Psoas muscle (tissue), 8 donors: ENCODE measurements around the gene CACNA1F. TPM values are rescaled to one million over a fixed set of nuclear protein-coding genes. Genes with fewer than 3 reads are reported as not detected.

ENCODE experiments used
- ATAC-seq, 4 donors: fragments of 200-7000 bp; cut with Tn5 transposase; one replicate each; pipeline ENCODE4 v1.9.1; 2020; ENCODE audit warnings: moderate library complexity in 3 of 4, mild to moderate bottlenecking in 2 of 4
- DNase-seq, 2 donors: peaks; one replicate each; pipeline ENCODE4 v3.0.0-alpha.2; 2020
- H3K27ac ChIP-seq: fragments of 200-600 bp; one replicate; pipeline ENCODE4 v1.8.0; 2022
- H3K27me3 ChIP-seq, 3 donors: fragments of 200-600 bp in 1 of 3; one replicate each; pipeline versions ENCODE4 v1.6.1 to v1.8.0; 2013 to 2022; ENCODE audit warnings: low read length in 2 of 3, mild to moderate bottlenecking in 2 of 3, moderate library complexity in 1 of 3; ENCODE audit not compliant: insufficient read depth in 3 of 3
- H3K36me3 ChIP-seq, 2 donors: fragments of 200-600 bp in 1 of 2; one replicate each; pipeline versions ENCODE4 v1.6.1 to v1.8.0; 2013 to 2022; ENCODE audit warnings: low read depth in 1 of 2, mild to moderate bottlenecking in 1 of 2, moderate library complexity in 1 of 2; ENCODE audit not compliant: insufficient read depth in 1 of 2
- H3K4me1 ChIP-seq: fragments of 200-600 bp; one replicate; pipeline ENCODE4 v1.8.0; 2022
- H3K4me3 ChIP-seq: fragments of 200-600 bp; one replicate; pipeline ENCODE4 v1.8.0; 2022; ENCODE audit warnings: mild to moderate bottlenecking
- H3K9me3 ChIP-seq: fragments of 200-600 bp; one replicate; pipeline ENCODE4 v1.8.0; 2022
- WGBS, 3 donors: extraction: QIAGEN DNeasy Blood & Tissue Kit; methylation state at CpG; one replicate each; pipeline versions ENCODE4 v1.1.6 to v1.1.7; 2013; 5-methylcytosine and 5-hydroxymethylcytosine counted together
- intact Hi-C, 2 donors: fragments of 100-400 bp; cut with DNase I; formaldehyde crosslinking; loops; one replicate each; pipeline versions ENCODE4 v1.11.0 to v1.14.2; 2022
- polyA plus RNA-seq, 3 donors: library from polyadenylated mRNA; stranded (reverse); fragments of 200-250 nt; gene quantifications; one replicate each; pipeline ENCODE4 v1.2.3, GENCODE V29; 2013
- total RNA-seq, 4 donors: library from RNA; stranded (reverse); fragmentation: NEBNext Ultra II Directional in 2 of 4; extraction: Animal tissue kit (Norgen Biotek cat#: 25700) in 2 of 4; gene quantifications; one replicate each; pipeline versions ENCODE4 v1.2.1 to v1.2.4, GENCODE V29; 2021 to 2023
- TF ChIP-seq, protein P1 (sequence below): fragments of 200-600 bp; IDR thresholded peaks from one replicate; pipeline ENCODE4 v1.8.0; 2022; ENCODE audit warnings: antibody characterized with exemption
- donor health status: healthy with polysubstance abuse.
- donor health status: DM: no; HTN: no; CAD: no; lungs with moderate emphysema.
- donor health status: Bipolar disorder and iron deficiency.
- donor health status: healthy.
- donor health status: DM: yes; HTN: yes; CAD: no.
- donor health status: DM: no; HTN: no; CAD: no.
- donor health status: DM: no; HTN: no; CAD: no.
- donor health status: DM: yes; HTN: yes; CAD: no.

CACNA1F gene
- total and polyA plus RNA-seq, 7 donors, result 0.01 to 0.12 (median 0.03) TPM; not detected in 3

DNA sequence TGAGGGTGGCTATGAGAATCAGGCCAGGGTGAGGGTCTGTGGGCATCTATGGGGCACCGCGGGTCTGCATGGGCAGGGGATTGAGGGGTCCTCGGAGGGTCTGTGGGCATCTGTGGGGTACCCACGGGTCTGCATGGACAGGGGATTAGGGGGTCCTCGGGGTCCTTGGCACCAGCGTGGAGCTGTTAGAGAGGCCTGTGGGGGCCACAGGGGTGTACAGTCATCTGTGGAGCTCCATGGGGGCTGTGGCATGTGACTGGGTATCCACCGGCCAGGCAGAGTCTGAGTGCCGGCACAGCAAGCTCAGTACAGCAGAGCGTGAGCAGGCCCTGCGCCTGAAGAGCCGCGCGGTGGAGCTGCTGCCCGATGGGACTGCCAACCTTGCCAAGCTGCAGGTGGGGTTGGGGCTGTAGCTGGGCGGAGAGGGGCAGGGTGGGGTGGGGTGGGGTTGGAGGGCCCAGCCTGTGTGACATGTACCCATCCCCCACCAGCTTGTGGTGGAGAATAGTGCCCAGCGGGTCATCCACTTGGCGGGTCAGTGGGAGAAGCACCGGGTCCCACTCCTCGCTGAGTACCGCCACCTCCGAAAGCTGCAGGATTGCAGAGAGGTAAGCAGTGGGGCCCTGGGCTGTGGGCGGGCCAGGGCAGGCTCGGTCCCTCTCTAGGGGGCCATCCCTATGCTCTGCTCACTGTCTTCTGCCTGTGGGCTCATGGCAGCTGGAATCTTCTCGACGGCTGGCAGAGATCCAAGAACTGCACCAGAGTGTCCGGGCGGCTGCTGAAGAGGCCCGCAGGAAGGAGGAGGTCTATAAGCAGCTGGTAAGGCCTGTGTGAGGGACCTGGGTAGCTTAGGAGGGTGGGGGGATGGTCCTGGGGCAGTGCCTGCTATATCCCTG, 15.0 kb upstream of the CACNA1F start:
- H3K27me3 ChIP-seq, result no peaks in the 10 kb centered on the region
- H3K9me3 ChIP-seq, result no peaks in the 10 kb centered on the region
- no peak for DNase-seq
- WGBS, 3 donors, result 76 to 89% (median 82%) methylated on average over 13 to 28 of the region's 28 CpGs
- intact Hi-C loops, result no loop called here
- no peak for ATAC-seq
- peaks cover 0 to 41% of the 10 kb centered on the region in 2 donors for H3K36me3 ChIP-seq
- no peaks in the 10 kb centered on the region for H3K4me1 ChIP-seq
- H3K27ac ChIP-seq, result no peak overlapping the region
- TF ChIP-seq, protein P1, sequence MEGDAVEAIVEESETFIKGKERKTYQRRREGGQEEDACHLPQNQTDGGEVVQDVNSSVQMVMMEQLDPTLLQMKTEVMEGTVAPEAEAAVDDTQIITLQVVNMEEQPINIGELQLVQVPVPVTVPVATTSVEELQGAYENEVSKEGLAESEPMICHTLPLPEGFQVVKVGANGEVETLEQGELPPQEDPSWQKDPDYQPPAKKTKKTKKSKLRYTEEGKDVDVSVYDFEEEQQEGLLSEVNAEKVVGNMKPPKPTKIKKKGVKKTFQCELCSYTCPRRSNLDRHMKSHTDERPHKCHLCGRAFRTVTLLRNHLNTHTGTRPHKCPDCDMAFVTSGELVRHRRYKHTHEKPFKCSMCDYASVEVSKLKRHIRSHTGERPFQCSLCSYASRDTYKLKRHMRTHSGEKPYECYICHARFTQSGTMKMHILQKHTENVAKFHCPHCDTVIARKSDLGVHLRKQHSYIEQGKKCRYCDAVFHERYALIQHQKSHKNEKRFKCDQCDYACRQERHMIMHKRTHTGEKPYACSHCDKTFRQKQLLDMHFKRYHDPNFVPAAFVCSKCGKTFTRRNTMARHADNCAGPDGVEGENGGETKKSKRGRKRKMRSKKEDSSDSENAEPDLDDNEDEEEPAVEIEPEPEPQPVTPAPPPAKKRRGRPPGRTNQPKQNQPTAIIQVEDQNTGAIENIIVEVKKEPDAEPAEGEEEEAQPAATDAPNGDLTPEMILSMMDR, result no peak
- H3K4me3 ChIP-seq, result no peak overlapping the region

DNA sequence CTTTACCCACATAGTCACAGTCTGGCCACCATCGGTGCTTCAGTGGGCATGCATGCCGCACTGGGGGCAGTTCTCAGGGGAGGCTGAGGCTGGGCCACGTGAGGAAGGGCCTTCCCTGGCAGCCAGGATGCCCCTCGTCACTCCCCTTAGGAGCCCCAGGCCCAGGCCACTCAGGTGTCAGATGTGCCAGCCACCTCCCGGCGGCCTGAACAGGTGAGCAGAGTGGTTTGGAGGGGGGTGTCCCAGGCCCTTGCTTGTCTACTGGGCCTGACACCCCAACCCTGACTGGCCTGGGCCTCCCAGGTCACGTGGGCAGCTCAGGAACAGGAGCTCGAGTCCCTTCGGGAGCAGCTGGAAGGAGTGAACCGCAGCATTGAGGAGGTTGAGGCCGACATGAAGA, 14.2 kb upstream of the CACNA1F start:
- H3K27me3 ChIP-seq, result no peaks in the 10 kb centered on the region
- H3K4me1 ChIP-seq, result no peaks in the 10 kb centered on the region
- DNase-seq, result no peak
- ATAC-seq, result no peak
- TF ChIP-seq, protein P1, result no peak
- H3K9me3 ChIP-seq, result no peaks in the 10 kb centered on the region
- intact Hi-C loops, result no loop called here
- no peak overlapping the region for H3K27ac ChIP-seq
- no peak overlapping the region for H3K4me3 ChIP-seq
- peaks cover 0 to 46% of the 10 kb centered on the region in 2 donors for H3K36me3 ChIP-seq
- WGBS, 3 donors, result 83 to 95% (median 95%) methylated on average over 7 to 11 of the region's 11 CpGs

DNA sequence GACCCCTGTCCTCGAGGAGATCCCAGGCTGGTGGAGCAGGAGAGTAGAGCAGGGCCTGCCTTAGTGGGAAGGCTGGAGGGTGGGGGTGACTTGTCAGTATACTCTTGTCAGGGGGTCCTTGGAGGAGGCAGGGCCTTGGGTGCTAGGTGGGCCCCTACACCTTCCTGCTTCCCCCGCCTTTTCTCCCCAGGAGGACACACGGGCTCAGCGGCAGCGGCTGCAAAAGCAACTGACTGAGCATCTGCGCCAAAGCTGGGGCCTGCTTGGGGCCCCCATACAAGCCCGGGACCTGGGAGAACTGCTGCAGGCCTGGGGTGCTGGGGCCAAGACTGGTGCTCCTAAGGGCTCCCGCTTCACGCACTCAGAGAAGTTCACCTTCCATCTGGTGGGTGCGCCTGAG, 13.4 kb upstream of the CACNA1F start:
- 94 to 98% (median 97%) methylated on average over 5 to 10 of the region's 10 CpGs for WGBS, 3 donors
- Histone ChIP-seq H3K9me3 (no peaks in the 10 kb centered on the region), H3K36me3 (peaks cover 0 to 46% of the 10 kb centered on the region in 2 donors), H3K27me3 (no peaks in the 10 kb centered on the region), H3K4me1 (no peaks in the 10 kb centered on the region), H3K4me3 (no peak overlapping the region), H3K27ac (no peak overlapping the region)
- ATAC-seq (no peak), DNase-seq (no peak)
- TF ChIP-seq, protein P1, result no peak
- intact Hi-C loops, result no loop called here

DNA sequence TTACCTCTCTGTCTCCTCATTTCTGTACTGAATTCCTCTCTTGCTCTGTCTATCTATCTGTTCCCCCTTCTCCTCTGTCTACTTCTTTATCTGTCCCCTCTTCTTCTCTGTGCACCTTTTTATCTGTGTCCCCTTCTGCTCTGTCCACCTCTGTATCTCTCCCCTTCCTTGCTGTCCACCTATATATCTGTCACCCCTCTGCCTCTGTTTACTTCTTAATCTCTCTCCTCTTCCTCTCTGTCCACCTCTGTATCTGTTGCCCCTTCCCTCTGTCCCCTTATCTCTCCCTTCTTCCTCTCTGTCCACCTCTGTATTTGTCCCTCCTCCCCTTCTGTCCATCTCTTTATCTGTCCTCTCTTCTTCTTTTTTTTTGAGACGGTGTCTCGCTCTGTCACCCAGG, 11.1 kb upstream of the CACNA1F start:
- H3K9me3 ChIP-seq, result no peaks in the 10 kb centered on the region
- intact Hi-C loops, result no loop called here
- peaks cover 0 to 46% of the 10 kb centered on the region in 2 donors for H3K36me3 ChIP-seq
- H3K4me3 ChIP-seq, result no peak overlapping the region
- no peak for DNase-seq
- no peaks in the 10 kb centered on the region for H3K4me1 ChIP-seq
- WGBS, 3 donors, result 86 to 94% (median 92%) methylated on average over 1 to 2 of the region's 2 CpGs
- TF ChIP-seq, protein P1, result no peak
- H3K27me3 ChIP-seq, result no peaks in the 10 kb centered on the region
- ATAC-seq, result no peak
- no peak overlapping the region for H3K27ac ChIP-seq
